Activated T-cell treated with anti-CD3 and anti-CD28 coated beads, Interleukin-2, amount 50 U/mL, for 1 hour (primary cell): ENCODE results near the gene MYMK.

Experiments used
- DNase-seq: peaks from one replicate; pipeline ENCODE4 v3.0.0-alpha.2; 2020

MYMK gene

GRCh38 chr9:133533857-133534256, 9.1 kb upstream of the MYMK start:
- no peak for DNase-seq

- peak; percentile 74 for DNase-seq
These were observed 8.3 kb upstream of the MYMK start for GRCh38 chr9:133532937-133533668.

GRCh38 chr9:133531293-133531692, 6.5 kb upstream of the MYMK start:
- no peak for DNase-seq

GRCh38 chr9:133529874-133530273, 5.1 kb upstream of the MYMK start:
- no peak for DNase-seq

- no peak for DNase-seq
These were observed 4.7 kb upstream of the MYMK start for GRCh38 chr9:133529457-133529856.

GRCh38 chr9:133528876-133529241, 4.1 kb upstream of the MYMK start:
- no peak for DNase-seq

- no peak for DNase-seq
These were observed 3.5 kb upstream of the MYMK start for GRCh38 chr9:133528001-133528875.

- DNase-seq: no peak
These were observed 2.7 kb upstream of the MYMK start for GRCh38 chr9:133527444-133527920.

- no peak for DNase-seq
These were observed 2.1 kb upstream of the MYMK start for GRCh38 chr9:133526721-133527321.

- DNase-seq: no peak
These were observed 918 bp upstream of the MYMK start for GRCh38 chr9:133525677-133526076.

GRCh38 chr9:133524146-133524545, 613 bp downstream of the MYMK start:
- no peak for DNase-seq

GRCh38 chr9:133523106-133523505, 1.7 kb downstream of the MYMK start:
- DNase-seq: no peak

GRCh38 chr9:133522073-133522910, 2.5 kb downstream of the MYMK start:
- DNase-seq: no peak

- DNase-seq: no peak
These were observed 3.4 kb downstream of the MYMK start for GRCh38 chr9:133521122-133522072.

- DNase-seq: no peak
These were observed 4.5 kb downstream of the MYMK start for GRCh38 chr9:133520121-133520835.

GRCh38 chr9:133519693-133520092, 5.1 kb downstream of the MYMK start:
- DNase-seq: no peak

- no peak for DNase-seq
These were observed 5.9 kb downstream of the MYMK start for GRCh38 chr9:133518706-133519449.

GRCh38 chr9:133518200-133518599, 6.6 kb downstream of the MYMK start:
- no peak for DNase-seq

- DNase-seq: no peak
These were observed 7.0 kb downstream of the MYMK start for GRCh38 chr9:133517711-133518110.

- DNase-seq: no peak
These were observed 7.8 kb downstream of the MYMK start for GRCh38 chr9:133516961-133517350.
